ENCODE results near the gene GALNT15. TPM values are rescaled to one million over a fixed set of nuclear protein-coding genes. Genes with fewer than 3 reads are reported as not detected.

Gene GALNT15
- total and polyA plus RNA-seq, 2 of the 4 experiments (the other 2 are of a cell fraction): 12.8 to 19.7 TPM

DNA sequence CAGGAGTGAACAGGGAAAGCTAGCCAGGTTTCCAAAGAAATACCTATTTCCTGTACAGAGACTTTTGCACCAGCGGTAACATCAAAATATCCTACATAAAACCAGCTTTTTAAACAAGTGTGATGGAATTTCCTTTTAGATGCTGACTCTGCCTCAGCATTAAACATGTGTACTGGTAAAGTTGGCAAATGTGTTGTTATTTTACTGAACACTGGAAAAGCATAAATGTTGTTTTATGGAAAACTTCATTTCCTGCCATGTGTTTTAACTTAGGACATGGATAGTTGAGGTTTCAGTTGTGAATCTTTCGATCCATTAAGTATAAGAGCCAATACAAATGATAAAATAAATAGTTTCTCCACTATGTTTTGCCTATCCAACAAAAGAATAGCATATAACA, 106.2 kb downstream of the GALNT15 start:
- H3K27me3 ChIP-seq (ENCODE audit: control insufficient read depth, insufficient read depth, low read length): no peaks in the 10 kb centered on the region
- ATAC-seq (ENCODE audit: low read depth) (no peak), DNase-seq (no peak)
- H3K9me3 ChIP-seq (ENCODE audit: control insufficient read depth, insufficient read depth, low read length): no peaks in the 10 kb centered on the region
- H4K91ac ChIP-seq (ENCODE audit: insufficient read depth, low read depth, low read length): no peak overlapping the region
- no peaks in the 10 kb centered on the region for H4K20me1 ChIP-seq (ENCODE audit: insufficient read depth, low read length)
- H3K4ac ChIP-seq (ENCODE audit: low read depth, low read length): no peak overlapping the region
- no peak overlapping the region for H4K5ac ChIP-seq (ENCODE audit: low read depth, low read length)
- peaks cover 4% of the 10 kb centered on the region; the same call in 1 of the 2 replicates for H3K4me1 ChIP-seq (ENCODE audit: control insufficient read depth, insufficient read depth, low read length)
- no peak overlapping the region for H2BK20ac ChIP-seq (ENCODE audit: low read depth, low read length)
- H2AK9ac ChIP-seq (replicated peaks; ENCODE audit: low read depth, low read length, poor library complexity): no peak overlapping the region
- no peak overlapping the region for H3K56ac ChIP-seq (ENCODE audit: extremely low read depth, insufficient read depth, low read length)
- no peak overlapping the region for H2BK5ac ChIP-seq (ENCODE audit: low read depth, low read length, poor library complexity, severe bottlenecking)
- H2AK5ac ChIP-seq (ENCODE audit: low read depth, low read length): no peak overlapping the region
- H2BK120ac ChIP-seq (ENCODE audit: low read depth, low read length): no peak overlapping the region
- H3K27ac ChIP-seq (ENCODE audit: insufficient read depth, low read length): no peak overlapping the region
- no peak for TF ChIP-seq FOS (IDR thresholded peaks at IDR 0.05; ENCODE audit: low read depth, low read length)
- no peak for TF ChIP-seq CHD1 (IDR thresholded peaks at IDR 0.05; ENCODE audit: low read depth, low read length)
- no peak for TF ChIP-seq MXI1 (IDR thresholded peaks at IDR 0.05; ENCODE audit: borderline replicate concordance, low read depth, low read length)
- TF ChIP-seq, protein P1, sequence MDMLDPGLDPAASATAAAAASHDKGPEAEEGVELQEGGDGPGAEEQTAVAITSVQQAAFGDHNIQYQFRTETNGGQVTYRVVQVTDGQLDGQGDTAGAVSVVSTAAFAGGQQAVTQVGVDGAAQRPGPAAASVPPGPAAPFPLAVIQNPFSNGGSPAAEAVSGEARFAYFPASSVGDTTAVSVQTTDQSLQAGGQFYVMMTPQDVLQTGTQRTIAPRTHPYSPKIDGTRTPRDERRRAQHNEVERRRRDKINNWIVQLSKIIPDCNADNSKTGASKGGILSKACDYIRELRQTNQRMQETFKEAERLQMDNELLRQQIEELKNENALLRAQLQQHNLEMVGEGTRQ (IDR thresholded peaks at IDR 0.05; ENCODE audit: low read depth, low read length): no peak
- no peak for TF ChIP-seq MAZ (IDR thresholded peaks at IDR 0.05; ENCODE audit: borderline replicate concordance, low read depth, low read length)
- TF ChIP-seq POLR2A (IDR thresholded peaks at IDR 0.05; ENCODE audit: low read depth, low read length): no peak
- no peak for TF ChIP-seq NFE2L2 (IDR thresholded peaks at IDR 0.05; ENCODE audit: low read depth, low read length)
- TF ChIP-seq BHLHE40 (IDR thresholded peaks at IDR 0.05; ENCODE audit: low read depth, low read length): no peak
- no peak for TF ChIP-seq MAFK (IDR thresholded peaks at IDR 0.05; ENCODE audit: low read depth, low read length)
- no peak overlapping the region for H3K4me2 ChIP-seq (ENCODE audit: low read depth, low read length)
- dilution Hi-C loops (cut with HindIII; ENCODE audit: low sequenced_read_pairs, unreplicated experiment): loop anchor here (25.0 kb wide), 1 partner anchor 257 kb away; no protein-coding TSS in a partner anchor
- peaks cover 0 to 5% of the 10 kb centered on the region in 2 experiments; a peak in 1 of 4 replicates for H3K79me1 ChIP-seq (ENCODE audit: low read depth in 1 of 2, low read length in 2 of 2)
- POLR2A ChIA-PET (ENCODE audit: unreplicated experiment): no interaction called here
- BruUV-seq (replicated peaks): no TSS peak
- in situ Hi-C loops (cut with MboI; ENCODE audit: low sequenced_read_pairs): loop anchor here (25.0 kb wide), 3 partner anchors 607 to 957 kb away; partner anchors contain the start of gene PLCL2
- no peak overlapping the region for H2BK15ac ChIP-seq (ENCODE audit: low read depth, low read length)
- no peak overlapping the region for H2AFZ ChIP-seq (replicated peaks; ENCODE audit: low read length, poor library complexity)
- H3K18ac ChIP-seq (ENCODE audit: low read depth, low read length): no peak overlapping the region
- no peak overlapping the region for H3K9ac ChIP-seq (ENCODE audit: low read depth, low read length)
- no peak overlapping the region for H3K4me3 ChIP-seq (ENCODE audit: insufficient read depth, low read depth, low read length)
- no peak overlapping the region for H3K23ac ChIP-seq (ENCODE audit: low read depth, low read length)
- intact Hi-C loops (cut with micrococcal nuclease): no loop called here
- H3K9me1 ChIP-seq (ENCODE audit: insufficient read depth, low read length): peaks cover 5% of the 10 kb centered on the region; the same call in 1 of the 2 replicates
- CTCF ChIA-PET: interaction anchor here (0.8 to 1.1 kb wide), 3 partner anchors 10 to 257 kb away, joined by 3 read pairs; no protein-coding TSS in a partner anchor
- H3K36me3 ChIP-seq (ENCODE audit: control insufficient read depth, insufficient read depth, low read length): no peaks in the 10 kb centered on the region; the same call in 1 of the 2 replicates
- H4K8ac ChIP-seq (ENCODE audit: low read depth in 2 of 2, low read length in 2 of 2): no peak overlapping the region
- WGBS, 2 experiments (ENCODE audit: extremely low coverage in 2 of 2, insufficient read length in 1 of 2): no CpG with 5 or more reads among the region's 2 CpGs
- H3K14ac ChIP-seq (replicated peaks; ENCODE audit: low read depth, low read length): no peak overlapping the region

Other genes with a start within 250 kb of the GALNT15 start
- 32.1 and 34.4 TPM in 2 replicates for gene DPH3, start 90.3 kb downstream of the GALNT15 start, total RNA-seq (2012; rRNA removed)
- 11.4 and 12.9 TPM in 2 replicates for gene DPH3, start 90.3 kb downstream of the GALNT15 start, polyA plus RNA-seq (2012; rRNA removed)
- gene OXNAD1, start 90.5 kb downstream of the GALNT15 start, total RNA-seq (2012; rRNA removed): 11.1 and 11.3 TPM in 2 replicates
- 5.0 and 6.2 TPM in 2 replicates for gene OXNAD1, start 90.5 kb downstream of the GALNT15 start, polyA plus RNA-seq (2012; rRNA removed)